Measurements from ENCODE around the gene ZNF57. TPM values are rescaled to one million over a fixed set of nuclear protein-coding genes. Genes with fewer than 3 reads are reported as not detected.
A peak's percentile ranks its signal among the peaks of the same experiment; 100 is the strongest.
"Not testable (repeated sequence)": the region's sequence is repeated elsewhere in the genome, so short reads cannot be mapped to it uniquely, and the experiment has no call there.

Gene ZNF57
- total RNA-seq, 1 experiment from 2014 or later, result 6.6 TPM

DNA sequence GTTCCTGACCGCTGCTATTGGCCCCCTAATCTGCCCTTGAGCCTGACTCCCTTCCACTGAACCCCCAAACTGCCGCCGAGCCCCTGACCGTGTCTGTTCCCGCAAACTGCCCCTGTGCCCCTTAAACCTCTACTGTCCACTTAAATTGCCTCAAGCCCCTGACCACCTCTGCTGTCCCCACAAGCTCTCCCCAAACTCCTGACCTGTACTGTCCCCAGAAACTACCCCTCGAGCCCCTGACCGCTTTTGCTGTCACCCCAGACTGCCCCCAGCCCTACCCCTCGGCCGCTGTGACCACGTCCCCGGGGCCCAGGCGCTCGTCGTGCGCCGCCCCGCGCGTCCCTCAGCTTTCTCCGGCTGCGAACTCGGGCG is 43.7 kb downstream of the ZNF57 start:
- in situ Hi-C loops (cut with HindIII; ENCODE audit: low pct_unique_long_range_greater_than_20kb, low sequenced_read_pairs), result no loop called here
- no peak for DNase-seq (ENCODE audit: low read depth, low spot score)

DNA sequence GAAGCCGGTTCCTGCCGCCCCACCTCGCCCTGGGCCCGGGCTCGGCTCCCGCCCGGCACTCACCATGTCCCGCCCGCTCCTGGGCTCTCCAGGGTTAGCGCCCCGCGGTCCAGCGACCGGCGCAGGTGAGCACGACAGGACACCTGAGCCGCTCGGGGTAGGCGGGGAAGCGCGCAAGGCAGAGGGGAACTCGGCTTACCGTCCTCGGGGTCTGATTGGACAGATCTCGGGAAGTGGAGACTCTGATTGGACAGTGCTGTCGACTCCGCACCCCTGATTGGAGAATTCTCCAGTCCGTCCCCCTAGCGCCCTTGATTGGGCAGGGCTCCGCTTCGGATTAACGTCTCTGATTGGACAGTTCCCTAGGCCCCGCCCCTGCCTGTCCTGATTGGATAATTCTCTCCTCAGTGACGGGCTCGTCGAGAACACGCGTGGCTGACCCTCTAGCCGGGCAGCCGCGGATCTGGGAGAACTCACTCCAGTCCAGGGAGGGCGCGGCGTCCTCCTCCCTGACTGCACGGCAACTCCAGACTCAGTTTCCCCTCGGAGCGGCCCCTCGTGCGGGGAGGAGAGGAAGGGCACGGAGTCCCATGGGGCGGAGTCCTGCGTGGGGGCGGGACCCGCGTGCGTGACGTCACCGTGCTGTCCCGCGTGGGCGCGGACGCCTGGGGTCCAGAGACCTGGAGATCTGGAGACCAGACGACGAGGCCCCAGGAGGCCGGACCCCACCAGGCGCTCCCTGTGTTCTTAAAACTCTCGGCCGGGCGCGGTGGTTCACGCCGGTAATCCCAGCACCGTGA is 44.2 kb downstream of the ZNF57 start, which contains the start of gene ZNF77:
TSS of gene ZNF77 (minus strand) at position 197 of the 800 bp plus-strand sequence. CDS start at position 66, 131 bp downstream.
- DNase-seq (ENCODE audit: low read depth, low spot score), result peak; percentile 98
- in situ Hi-C loops (cut with HindIII; ENCODE audit: low pct_unique_long_range_greater_than_20kb, low sequenced_read_pairs), result no loop called here

DNA sequence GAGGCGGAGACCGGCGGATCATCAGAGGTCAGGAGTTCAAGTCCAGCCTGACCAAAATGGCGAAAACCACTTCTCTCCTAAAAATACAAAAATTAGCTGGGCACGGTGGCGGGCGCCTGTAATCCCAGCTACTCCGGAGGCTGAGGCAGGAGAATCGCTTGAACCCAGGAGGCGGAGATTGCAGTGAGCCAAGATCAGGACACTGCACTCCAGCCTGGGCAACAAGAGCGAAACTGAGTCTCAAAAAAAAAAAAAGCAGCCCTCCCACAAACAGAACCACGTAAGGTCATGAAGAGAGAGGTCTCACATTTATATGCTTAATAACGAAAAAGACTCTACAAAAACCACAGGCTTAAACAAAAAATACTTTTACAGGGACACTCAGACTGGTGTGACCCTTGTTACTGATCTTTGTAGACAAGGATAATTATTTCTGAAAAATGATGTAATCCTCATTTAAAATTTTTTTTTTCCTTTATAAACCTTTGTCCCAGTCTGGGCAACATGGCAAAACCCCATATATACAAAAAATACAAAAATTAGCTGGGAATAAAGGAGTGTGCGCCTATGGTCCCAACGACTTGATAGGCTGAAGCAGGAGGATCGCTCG is 45.0 kb downstream of the ZNF57 start:
- in situ Hi-C loops (cut with HindIII; ENCODE audit: low pct_unique_long_range_greater_than_20kb, low sequenced_read_pairs), result no loop called here
- no peak for DNase-seq (ENCODE audit: low read depth, low spot score)

DNA sequence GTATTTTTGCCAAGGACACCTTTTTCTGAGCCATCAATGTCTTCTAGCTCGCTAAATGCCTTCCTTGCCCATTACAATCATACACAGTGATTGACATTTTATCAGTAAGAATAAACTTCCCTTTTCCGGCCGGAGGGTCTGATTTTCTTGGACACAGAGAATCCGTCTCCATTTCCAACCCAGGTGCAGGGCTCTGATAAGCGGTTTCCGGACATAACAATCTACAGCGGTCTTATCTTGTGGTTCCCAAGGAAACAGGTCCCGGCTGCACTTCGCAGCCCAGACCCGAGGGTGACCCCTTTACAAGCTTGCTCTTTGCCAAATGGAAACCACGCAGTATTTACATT is 49.2 kb downstream of the ZNF57 start:
- no peak for DNase-seq (ENCODE audit: low read depth, low spot score)
- in situ Hi-C loops (cut with HindIII; ENCODE audit: low pct_unique_long_range_greater_than_20kb, low sequenced_read_pairs), result no loop called here

DNA sequence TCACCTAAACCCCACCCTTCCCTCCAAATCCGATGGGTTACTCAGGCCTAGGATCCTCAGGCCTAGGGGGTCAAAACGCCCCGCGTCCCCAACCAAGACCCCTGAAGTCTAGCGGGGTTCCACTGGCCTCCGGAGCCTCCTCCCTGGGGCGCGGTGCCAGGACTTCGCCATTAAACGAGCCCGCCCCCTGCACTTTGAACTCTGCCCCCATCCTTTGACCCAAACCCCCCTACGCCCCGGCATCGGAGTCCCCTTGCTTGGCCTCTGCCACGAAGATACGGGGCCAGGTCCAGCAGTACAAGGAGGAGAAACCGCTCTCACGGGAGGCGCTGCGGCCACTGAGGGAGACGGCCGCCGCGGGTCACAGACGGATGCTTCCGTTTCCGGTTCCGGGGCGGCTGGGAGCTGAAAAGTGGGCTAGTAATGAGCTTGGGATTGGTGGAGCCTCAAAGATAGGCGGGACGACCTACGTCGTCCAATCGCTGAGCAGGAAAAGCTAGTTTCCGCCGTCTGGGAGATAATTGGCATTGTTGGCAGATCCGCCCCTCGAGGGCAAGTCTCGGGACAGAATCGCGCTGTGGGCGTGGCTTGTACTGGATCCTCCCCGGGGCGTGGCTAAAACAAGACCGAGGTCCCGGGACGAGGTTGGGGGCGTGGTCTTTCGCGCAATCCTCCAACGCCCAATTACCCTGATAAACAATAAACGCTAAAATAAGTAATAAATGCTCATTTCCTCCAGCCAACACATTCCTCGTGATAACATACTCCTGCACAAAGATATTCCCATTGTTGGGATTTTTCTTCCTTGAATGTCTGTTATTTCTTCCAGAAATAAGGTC is 49.8 kb downstream of the ZNF57 start:
- DNase-seq (ENCODE audit: low read depth, low spot score), result peak; percentile 98
- in situ Hi-C loops (cut with HindIII; ENCODE audit: low pct_unique_long_range_greater_than_20kb, low sequenced_read_pairs), result no loop called here

DNA sequence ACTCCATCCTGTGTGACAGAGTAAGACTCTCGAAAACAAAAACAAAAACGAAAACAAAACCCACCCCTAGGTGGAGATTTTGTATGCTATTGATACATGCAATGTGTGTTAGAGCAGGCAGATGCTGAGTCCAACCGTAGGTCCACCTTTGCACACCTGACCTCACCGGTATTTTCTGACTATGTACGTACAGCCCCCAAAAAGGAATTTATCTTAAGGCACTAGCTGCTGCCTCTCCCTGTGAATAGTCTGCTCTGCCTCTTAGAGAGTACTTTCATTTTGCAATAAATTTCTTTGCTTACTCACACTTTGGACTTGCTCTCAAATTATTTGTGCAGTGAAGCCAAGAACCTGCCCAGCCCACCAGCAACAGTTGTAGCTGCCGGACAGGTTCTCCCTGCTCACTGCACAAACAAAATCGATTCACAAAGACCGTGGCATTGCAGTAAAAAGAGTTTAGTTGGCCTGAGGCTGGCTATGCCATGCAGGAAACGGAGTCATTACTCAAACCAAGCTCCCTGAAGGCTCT is 52.3 kb downstream of the ZNF57 start:
- in situ Hi-C loops (cut with HindIII; ENCODE audit: low pct_unique_long_range_greater_than_20kb, low sequenced_read_pairs), result no loop called here
- DNase-seq (ENCODE audit: low read depth, low spot score), result no peak

DNA sequence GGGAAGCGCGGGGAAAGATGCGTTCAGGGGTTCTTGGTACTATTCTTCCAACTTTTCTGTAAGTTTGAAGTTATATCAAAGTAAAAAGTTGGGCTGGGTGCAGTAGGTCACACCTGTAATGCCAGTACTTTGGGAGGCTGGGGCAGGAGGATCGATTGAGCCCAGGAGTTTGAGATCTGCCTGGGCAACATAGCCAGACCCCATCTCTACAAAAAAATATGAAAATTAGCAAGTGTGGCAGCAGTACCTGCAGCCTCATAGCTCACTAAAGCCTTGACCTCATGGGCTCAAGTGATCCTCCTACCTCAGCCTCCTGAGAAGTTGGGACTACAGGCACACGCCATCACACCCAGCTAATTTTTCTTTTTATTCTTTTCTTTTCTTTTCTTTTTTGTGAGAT is 56.4 kb downstream of the ZNF57 start:
- in situ Hi-C loops (cut with HindIII; ENCODE audit: low pct_unique_long_range_greater_than_20kb, low sequenced_read_pairs), result no loop called here
- no peak for DNase-seq (ENCODE audit: low read depth, low spot score)

DNA sequence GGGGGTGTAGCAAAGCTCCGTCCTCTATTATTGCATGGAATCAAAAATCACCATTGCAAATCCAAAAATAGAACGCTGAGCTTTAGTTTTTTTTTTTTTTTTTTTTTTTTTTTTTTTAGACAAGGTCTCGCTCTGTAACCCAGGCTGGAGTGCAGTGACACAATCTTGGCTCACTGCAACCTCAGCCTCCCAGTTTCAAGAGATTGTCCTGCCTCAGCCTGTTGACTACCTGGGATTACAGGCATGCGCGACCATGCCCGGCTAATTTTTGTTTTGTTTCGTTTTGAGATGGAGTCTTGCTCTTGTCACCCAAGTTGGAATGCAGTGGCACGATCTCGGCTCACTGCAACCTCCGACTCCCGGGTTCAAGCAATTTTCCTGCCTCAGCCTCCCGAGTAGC is 59.4 kb downstream of the ZNF57 start:
- in situ Hi-C loops (cut with HindIII; ENCODE audit: low pct_unique_long_range_greater_than_20kb, low sequenced_read_pairs), result no loop called here
- DNase-seq (ENCODE audit: low read depth, low spot score), result no peak

DNA sequence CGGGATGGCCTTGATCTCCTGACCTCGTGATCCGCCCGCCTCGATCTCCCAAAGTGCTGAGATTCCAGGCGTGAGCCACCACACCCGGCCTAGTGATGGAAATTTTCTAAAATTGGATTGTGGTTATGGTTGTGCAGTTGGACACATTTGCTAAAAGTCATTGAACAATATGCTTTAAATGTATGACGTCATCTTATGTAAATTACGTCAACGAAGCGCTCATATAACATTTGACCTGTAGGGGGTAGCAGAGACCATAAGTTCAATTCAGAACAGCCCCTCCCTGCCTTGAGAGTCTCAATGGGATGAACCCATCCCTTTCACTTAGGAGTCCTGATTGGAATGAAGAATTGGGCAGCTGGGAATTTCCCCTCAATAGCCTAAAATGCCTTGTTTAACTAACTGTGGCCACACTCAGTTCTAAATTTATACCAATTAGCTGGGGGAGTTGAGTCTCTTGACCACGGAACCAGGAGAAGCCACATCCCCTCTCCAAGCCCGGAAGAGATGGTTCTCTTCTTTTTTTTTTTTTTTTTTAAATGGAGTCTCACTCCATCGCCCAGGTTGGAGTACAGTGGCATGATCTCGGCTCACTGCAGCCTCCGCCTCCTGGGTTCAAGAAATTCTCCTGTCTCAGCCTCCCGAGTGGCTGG is 61.4 kb downstream of the ZNF57 start:
- in situ Hi-C loops (cut with HindIII; ENCODE audit: low pct_unique_long_range_greater_than_20kb, low sequenced_read_pairs), result no loop called here
- peak; percentile 74 for DNase-seq (ENCODE audit: low read depth, low spot score)

DNA sequence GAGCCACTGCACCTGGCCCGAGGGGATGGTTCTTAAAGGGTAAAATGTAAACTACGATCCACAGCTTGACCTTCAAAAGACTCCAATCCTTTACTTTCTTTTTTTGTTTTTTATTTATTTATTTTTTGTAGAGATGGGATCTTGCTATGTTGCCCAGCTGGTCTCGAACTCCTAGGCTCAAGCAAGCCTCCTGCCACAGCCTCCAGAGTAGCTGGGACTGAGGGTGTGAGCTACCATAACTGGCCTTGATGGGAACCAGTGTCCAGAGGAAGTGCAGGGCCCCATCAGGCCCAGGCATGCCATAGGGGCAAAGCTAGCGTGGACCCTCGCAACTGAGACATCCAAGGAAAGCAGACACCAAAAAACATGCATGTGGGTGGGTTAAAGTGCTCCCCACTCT is 62.4 kb downstream of the ZNF57 start:
- DNase-seq (ENCODE audit: low read depth, low spot score), result no peak
- in situ Hi-C loops (cut with HindIII; ENCODE audit: low pct_unique_long_range_greater_than_20kb, low sequenced_read_pairs), result no loop called here

DNA sequence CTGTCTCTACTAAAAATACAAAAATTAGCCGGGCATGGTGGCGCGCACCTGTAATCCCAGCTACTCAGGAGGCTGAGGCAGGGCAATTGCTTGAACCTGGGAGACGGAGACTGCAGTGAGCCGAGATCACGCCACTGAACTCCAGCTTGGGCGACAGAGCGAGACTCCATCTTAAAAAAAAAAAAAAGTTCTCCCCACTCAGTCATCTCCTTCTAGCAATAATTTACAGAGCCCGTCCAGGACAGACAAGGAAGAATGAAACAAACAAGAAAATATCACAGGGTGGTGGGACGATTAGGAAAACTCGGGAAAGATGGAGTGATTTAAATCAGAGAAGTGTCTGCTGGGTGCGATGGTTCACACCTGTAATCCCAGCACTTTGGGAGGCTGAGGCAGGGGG is 62.9 kb downstream of the ZNF57 start:
- in situ Hi-C loops (cut with HindIII; ENCODE audit: low pct_unique_long_range_greater_than_20kb, low sequenced_read_pairs); DNase-seq (ENCODE audit: low read depth, low spot score): not testable (repeated sequence)

DNA sequence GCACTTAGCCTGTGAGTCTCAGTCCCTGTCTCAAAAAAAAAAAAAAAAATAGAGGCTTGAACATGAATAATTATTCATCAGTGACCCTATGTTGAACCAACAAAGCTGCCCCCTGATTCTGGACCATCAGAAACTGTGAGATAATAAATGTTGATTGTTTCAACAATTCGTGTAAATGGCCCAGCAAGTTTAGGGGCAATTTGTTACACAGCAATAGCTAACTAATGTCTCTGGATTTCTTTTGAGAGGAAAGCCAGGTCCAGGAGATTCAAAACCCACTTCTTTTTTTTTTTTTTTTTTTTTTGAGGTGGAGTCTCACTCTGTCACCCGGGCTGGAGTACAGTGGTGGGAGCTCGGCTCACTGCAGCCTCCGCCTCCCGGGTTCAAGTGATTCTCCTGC is 64.1 kb downstream of the ZNF57 start:
- DNase-seq (ENCODE audit: low read depth, low spot score), result no peak
- in situ Hi-C loops (cut with HindIII; ENCODE audit: low pct_unique_long_range_greater_than_20kb, low sequenced_read_pairs), result no loop called here

DNA sequence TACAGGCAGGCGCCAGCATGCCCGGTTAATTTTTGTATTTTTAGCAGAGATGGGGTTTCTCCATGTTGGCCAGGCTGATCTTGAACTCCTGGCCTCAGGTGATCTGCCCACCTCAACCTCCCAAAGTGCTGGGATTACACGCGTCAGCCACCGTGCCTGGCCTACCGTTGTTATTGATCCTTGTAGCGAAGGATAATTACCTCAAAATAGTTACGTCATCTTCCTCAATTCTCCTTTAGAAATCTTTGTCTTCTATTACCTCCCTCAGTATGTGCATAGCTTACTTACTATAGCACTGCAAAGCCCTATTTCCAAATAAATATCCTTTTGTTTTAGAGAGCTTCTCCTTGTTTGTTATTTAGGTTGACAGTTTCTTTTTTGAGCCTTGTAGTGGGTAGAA is 67.2 kb downstream of the ZNF57 start:
- DNase-seq (ENCODE audit: low read depth, low spot score), result no peak
- in situ Hi-C loops (cut with HindIII; ENCODE audit: low pct_unique_long_range_greater_than_20kb, low sequenced_read_pairs), result no loop called here

Other genes starting within 250 kb of the ZNF57 start
- gene GNG7, start 198.2 kb upstream of the ZNF57 start, total RNA-seq (2014; rRNA removed; shearing (Covaris generic)), result 3.2 and 3.5 TPM in 2 replicates
- 7.2 and 7.3 TPM in 2 replicates for gene DIRAS1, start 179.6 kb upstream of the ZNF57 start, total RNA-seq (2014; rRNA removed; shearing (Covaris generic))
- gene SLC39A3, start 160.9 kb upstream of the ZNF57 start, total RNA-seq (2014; rRNA removed; shearing (Covaris generic)), result 42.1 and 48.6 TPM in 2 replicates
- 35.1 and 44.2 TPM in 2 replicates for gene SGTA, start 117.7 kb upstream of the ZNF57 start, total RNA-seq (2014; rRNA removed; shearing (Covaris generic))
- gene THOP1, start 115.4 kb upstream of the ZNF57 start, total RNA-seq (2014; rRNA removed; shearing (Covaris generic)), result 124 and 131 TPM in 2 replicates
- gene ZNF554, start 81.1 kb upstream of the ZNF57 start, total RNA-seq (2014; rRNA removed; shearing (Covaris generic)), result 0.92 and 1.9 TPM in 2 replicates
- gene ZNF555, start 59.5 kb upstream of the ZNF57 start, total RNA-seq (2014; rRNA removed; shearing (Covaris generic)), result 4.5 and 4.9 TPM in 2 replicates
- 0.05 TPM in 1 of 2 replicates, not detected in the other for gene ZNF556, start 33.6 kb upstream of the ZNF57 start, total RNA-seq (2014; rRNA removed; shearing (Covaris generic))
- 2.3 and 3.5 TPM in 2 replicates for gene ZNF77, start 44.0 kb downstream of the ZNF57 start, total RNA-seq (2014; rRNA removed; shearing (Covaris generic))
- gene TLE6, start 76.6 kb downstream of the ZNF57 start, total RNA-seq (2014; rRNA removed; shearing (Covaris generic)), result 3.2 and 4.3 TPM in 2 replicates
- gene TLE2, start 128.4 kb downstream of the ZNF57 start, total RNA-seq (2014; rRNA removed; shearing (Covaris generic)), result 2.2 and 6.1 TPM in 2 replicates
- 169 and 172 TPM in 2 replicates for gene TLE5, start 161.6 kb downstream of the ZNF57 start, total RNA-seq (2014; rRNA removed; shearing (Covaris generic))
- gene GNA11, start 193.4 kb downstream of the ZNF57 start, total RNA-seq (2014; rRNA removed; shearing (Covaris generic)), result 22.0 and 22.7 TPM in 2 replicates
- gene GNA15, start 235.1 kb downstream of the ZNF57 start, total RNA-seq (2014; rRNA removed; shearing (Covaris generic)), result not detected in 2 replicates

All from SK-MEL-5 (cell line).